Choroid plexus epithelial cell (primary cell): Measurements from ENCODE around the gene RAB21.

ENCODE experiments used
- DNase-seq: peaks from one replicate; pipeline ENCODE4 v3.0.0-alpha.2; 2010; ENCODE audit warnings: low read depth
- H3K4me3 ChIP-seq: 2 replicates; pipeline ENCODE4 v1.5.1; 2011; ENCODE audit warnings: low read depth, mild to moderate bottlenecking, control low read depth, low read length, moderate library complexity
- CTCF ChIP-seq: conservative IDR thresholded peaks from 2 replicates; pipeline ENCODE4 v1.5.1; 2011; ENCODE audit warnings: low read depth, mild to moderate bottlenecking, control low read depth, inconsistent platforms, low read length, moderate library complexity

Gene RAB21

DNA sequence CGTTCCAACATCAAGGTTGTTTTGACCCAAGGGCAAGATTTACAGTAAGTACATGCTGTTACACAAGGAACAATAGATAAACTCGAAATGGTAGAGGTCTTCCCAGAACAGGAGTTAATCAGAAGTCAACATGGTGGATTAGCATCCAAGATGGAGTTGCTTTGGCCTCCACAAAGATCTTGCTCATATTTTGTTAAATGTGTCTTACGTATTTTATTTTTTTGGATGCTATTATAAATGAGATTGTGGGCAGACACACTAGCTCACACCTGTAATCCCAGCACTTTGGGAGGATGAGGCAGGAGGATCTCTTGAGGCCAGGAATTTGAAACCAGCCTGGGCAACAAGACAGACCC is 22.3 kb upstream of the RAB21 start:
- no peak for DNase-seq
- TF ChIP-seq CTCF, result no peak
- H3K4me3 ChIP-seq, result no peak overlapping the region

GRCh38 chr12:71737197-71737596 is 17.5 kb upstream of the RAB21 start:
- H3K4me3 ChIP-seq, result no peak overlapping the region
- no peak for DNase-seq
- no peak for TF ChIP-seq CTCF

DNA sequence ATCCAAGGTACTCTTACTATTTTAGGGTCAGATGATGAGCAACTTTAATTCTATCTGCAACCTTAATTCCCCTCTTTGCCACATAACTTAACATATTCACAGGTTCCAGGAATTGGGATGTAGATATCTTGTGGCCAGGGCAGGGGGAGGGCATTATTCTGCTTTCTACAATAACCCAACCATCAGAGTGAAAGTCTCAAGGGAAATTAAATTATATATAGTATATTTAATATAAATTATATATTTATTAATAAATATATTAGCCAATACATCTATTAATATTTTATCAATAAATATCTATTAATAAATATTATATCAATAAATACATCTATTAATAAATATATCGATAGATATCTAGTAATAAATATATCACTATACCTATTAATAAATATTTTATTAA is 11.7 kb upstream of the RAB21 start:
- no peak for DNase-seq
- TF ChIP-seq CTCF, result no peak
- H3K4me3 ChIP-seq, result no peak overlapping the region

DNA sequence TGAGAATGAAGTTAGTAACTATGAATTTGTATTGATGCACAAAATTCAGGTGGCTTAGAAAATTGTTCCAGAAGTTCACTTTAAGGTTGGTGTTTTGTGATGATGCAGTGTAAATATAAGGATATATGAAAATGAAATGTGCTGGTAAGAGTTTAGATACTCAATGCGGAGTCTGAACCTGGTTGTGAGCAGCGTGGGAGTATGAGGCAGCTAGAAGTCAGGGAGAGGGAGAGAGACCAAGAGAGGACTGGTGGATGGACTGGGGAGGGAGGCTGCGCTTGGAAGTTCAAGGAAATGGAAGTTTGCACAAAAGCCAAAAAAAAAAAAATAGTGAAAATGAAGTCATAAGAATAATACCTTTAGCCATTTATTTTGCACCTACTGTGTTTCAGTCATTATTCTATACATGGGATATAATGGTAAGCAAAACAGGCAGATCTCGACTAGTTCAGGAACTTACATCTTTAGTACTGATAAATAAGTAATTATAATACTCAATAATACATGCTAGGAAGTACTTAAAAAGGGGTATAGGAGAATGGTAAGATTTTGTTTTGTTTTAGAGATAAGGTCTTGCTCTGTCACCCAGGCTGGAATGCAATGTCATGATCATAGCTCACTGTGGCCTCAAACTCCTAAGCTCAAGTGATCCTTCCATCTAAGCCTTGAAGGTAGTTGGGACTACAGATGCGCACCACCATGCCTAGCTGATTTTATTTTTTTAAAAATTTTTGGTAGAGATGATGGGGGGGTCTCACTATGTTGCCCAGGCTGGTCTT is 10.0 kb upstream of the RAB21 start:
- no peak for DNase-seq
- no peak overlapping the region for H3K4me3 ChIP-seq
- TF ChIP-seq CTCF, result no peak

DNA sequence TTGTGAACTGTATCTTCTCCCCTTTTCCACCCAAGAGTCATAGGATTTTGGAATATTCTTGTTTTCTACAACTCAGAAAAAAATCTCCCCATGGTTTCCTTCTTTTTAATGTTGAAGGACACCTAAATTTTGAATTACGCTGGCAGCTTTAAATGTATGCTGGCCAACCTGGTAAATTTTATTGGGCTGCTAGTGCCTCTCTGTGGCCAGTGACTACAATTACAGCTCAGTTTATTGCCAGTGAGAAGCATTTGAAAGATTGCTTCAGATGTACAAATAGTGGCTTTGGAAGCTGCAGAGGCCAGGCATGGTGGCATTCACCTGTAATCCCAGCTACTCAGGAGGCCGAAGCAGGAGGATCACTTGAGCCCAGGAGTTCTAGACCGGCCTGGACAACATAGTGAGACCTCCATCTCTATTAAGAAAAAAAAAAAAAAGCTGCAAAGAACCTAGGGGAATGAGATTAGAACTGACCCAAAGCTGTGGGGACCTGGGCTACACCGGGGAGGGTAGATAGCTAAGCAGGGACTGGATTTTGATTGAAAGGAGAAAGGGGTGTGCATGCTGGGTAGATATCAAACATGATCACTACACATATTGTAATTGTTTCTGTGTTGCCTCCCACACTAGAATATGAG is 7.6 kb upstream of the RAB21 start:
- DNase-seq, result peak; percentile 82
- TF ChIP-seq CTCF, result peak; percentile 81
- H3K4me3 ChIP-seq, result no peak overlapping the region

DNA sequence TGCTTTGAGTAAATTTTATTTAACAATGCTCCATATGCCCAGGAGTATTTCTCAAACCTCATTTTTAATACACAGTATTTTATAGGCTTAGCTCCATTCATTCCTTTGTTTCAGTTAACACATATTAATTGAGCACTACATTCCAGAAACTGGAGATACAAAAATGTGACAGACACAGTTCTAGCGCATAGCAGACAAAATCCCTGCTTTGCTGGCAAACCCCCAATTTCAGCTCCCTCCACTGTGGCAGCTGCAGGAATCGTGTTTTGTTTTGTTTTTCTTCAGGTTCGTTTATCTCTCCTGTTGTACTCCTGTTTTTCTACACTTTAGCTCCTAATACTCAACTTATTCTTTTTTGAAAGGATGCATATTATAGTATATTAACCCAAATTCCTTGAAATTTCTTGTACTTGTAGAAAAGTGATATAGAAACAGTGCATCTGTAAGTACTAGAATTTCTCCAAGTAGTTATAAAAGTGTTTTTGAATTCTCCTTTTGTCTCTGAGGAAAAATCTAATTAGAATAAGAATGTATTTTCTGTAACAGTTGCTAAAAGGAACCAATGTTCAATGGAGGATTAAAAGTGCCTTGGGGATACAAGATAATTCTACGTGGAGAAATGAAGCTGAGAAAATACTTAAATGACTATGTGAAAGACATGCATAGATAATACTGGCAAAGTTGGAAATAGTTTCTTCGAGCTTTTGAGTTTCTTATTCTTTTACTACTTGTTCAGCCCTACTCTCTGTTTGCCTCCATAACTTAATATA is 6.4 kb upstream of the RAB21 start:
- H3K4me3 ChIP-seq, result no peak overlapping the region
- no peak for TF ChIP-seq CTCF
- DNase-seq, result peak; percentile 22
